GM18861 (cell line): ENCODE measurements around the gene MRPL55.

Experiments
- ATAC-seq: cut with Tn5 transposase; IDR thresholded peaks from one replicate; pipeline ENCODE4 v1.9.1; 2021; ENCODE audit not compliant: unreplicated experiment

The MRPL55 gene

GRCh38 chr1:228148196-228148861 lies 39.2 kb upstream of the MRPL55 start:
- no peak for ATAC-seq

GRCh38 chr1:228147768-228148167 lies 38.7 kb upstream of the MRPL55 start:
- no peak for ATAC-seq

- ATAC-seq = no peak
These were observed 38.1 kb upstream of the MRPL55 start for GRCh38 chr1:228147151-228147693.

GRCh38 chr1:228146417-228147150 lies 37.5 kb upstream of the MRPL55 start:
- no peak for ATAC-seq

GRCh38 chr1:228145463-228146416 lies 36.6 kb upstream of the MRPL55 start:
- no peak for ATAC-seq

GRCh38 chr1:228144993-228145343 lies 35.9 kb upstream of the MRPL55 start:
- no peak for ATAC-seq

GRCh38 chr1:228144193-228144992 lies 35.3 kb upstream of the MRPL55 start:
- ATAC-seq = no peak

- no peak for ATAC-seq
These were observed 34.5 kb upstream of the MRPL55 start for GRCh38 chr1:228143480-228144192.

- ATAC-seq = no peak
These were observed 33.6 kb upstream of the MRPL55 start for GRCh38 chr1:228142701-228143136.

GRCh38 chr1:228142155-228142691 lies 33.1 kb upstream of the MRPL55 start:
- ATAC-seq = no peak

- no peak for ATAC-seq
These were observed 32.3 kb upstream of the MRPL55 start for GRCh38 chr1:228141226-228142044.

GRCh38 chr1:228140724-228141225 lies 31.7 kb upstream of the MRPL55 start:
- ATAC-seq = no peak

GRCh38 chr1:228139931-228140723 lies 31.0 kb upstream of the MRPL55 start, which contains the start of gene GUK1:
TSS of gene GUK1 (plus strand) at chr1:228140279. CDS start at chr1:228140303, 24 bp downstream.
- ATAC-seq = peak; percentile 86

GRCh38 chr1:228139406-228139930 lies 30.4 kb upstream of the MRPL55 start:
- ATAC-seq = no peak

- ATAC-seq = no peak
These were observed 27.8 kb upstream of the MRPL55 start for GRCh38 chr1:228136901-228137300.

- no peak for ATAC-seq
These were observed 25.5 kb upstream of the MRPL55 start for GRCh38 chr1:228134591-228134990.

- ATAC-seq = no peak
These were observed 22.7 kb upstream of the MRPL55 start for GRCh38 chr1:228131766-228132165.
